Suprapubic skin (tissue), 4 donors: ENCODE data around the gene CTU2.

Experiments used
- EP300 ChIP-seq: sonication (generic); formaldehyde crosslinking; IDR thresholded peaks from one replicate; pipeline ENCODE4 v1.6.1; 2017; ENCODE audit warnings: antibody characterized with exemption
- POLR2A ChIP-seq, 2 donors: fragments of 450-650 bp; IDR thresholded peaks; one replicate each; pipeline ENCODE4 v1.6.1; 2017; ENCODE audit warnings: antibody characterized with exemption in 2 of 2, mild to moderate bottlenecking in 2 of 2, moderate library complexity in 2 of 2
- POLR2AphosphoS5 ChIP-seq, 3 donors: sonication (generic); formaldehyde crosslinking; IDR thresholded peaks; one replicate each; pipeline ENCODE4 v1.6.1; 2017; ENCODE audit warnings: antibody characterized with exemption in 3 of 3
- TF ChIP-seq, protein P1 (sequence below), 2 donors: fragments of 200-600 bp in 1 of 2; fragments of 450-650 bp in 1 of 2; sonication (generic) in 1 of 2; IDR thresholded peaks; one replicate each; pipeline ENCODE4 v1.5.1; 2016 to 2019; ENCODE audit warnings: antibody characterized with exemption in 2 of 2, mild to moderate bottlenecking in 1 of 2, moderate library complexity in 1 of 2

DNA sequence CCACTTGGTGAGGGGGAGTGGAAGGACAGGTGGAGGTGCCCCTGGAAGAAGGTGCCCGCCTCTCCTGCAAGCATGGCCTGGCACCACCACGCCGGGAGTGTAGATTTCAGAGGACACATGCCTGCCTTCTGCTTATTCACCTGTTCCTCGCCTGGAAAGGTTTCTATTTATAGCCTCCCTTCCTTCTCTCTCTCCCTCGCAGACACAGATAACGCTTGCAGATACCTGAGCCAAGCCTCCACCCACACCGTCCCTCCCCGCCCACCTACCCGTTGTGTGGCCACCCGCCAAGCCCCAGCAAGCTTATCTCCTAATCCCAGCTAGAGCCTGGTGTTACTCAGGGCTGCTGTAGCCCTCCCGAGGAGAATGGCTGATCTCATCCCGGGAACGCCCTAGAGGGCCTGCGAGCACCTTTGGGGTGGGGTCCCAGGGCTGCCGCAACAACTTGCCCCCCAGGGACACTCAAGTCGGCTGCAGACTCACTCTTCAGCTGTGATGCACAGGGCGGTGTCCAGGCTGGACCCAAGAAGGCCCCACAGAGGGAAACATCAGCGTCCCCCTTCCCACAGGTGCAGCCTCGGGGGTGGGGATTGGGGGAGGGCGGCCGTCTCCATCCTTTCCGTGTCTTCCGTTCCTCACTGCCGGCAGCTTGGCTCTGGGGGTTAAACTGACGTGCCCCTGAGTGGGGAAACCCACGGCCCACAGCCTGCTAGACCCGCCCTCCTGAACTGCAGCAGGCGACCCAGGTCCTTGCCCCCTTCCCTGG lies 18.1 kb upstream of the CTU2 start:
- TF ChIP-seq, protein P1, sequence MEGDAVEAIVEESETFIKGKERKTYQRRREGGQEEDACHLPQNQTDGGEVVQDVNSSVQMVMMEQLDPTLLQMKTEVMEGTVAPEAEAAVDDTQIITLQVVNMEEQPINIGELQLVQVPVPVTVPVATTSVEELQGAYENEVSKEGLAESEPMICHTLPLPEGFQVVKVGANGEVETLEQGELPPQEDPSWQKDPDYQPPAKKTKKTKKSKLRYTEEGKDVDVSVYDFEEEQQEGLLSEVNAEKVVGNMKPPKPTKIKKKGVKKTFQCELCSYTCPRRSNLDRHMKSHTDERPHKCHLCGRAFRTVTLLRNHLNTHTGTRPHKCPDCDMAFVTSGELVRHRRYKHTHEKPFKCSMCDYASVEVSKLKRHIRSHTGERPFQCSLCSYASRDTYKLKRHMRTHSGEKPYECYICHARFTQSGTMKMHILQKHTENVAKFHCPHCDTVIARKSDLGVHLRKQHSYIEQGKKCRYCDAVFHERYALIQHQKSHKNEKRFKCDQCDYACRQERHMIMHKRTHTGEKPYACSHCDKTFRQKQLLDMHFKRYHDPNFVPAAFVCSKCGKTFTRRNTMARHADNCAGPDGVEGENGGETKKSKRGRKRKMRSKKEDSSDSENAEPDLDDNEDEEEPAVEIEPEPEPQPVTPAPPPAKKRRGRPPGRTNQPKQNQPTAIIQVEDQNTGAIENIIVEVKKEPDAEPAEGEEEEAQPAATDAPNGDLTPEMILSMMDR (IDR thresholded peaks at IDR 0.05), result no peak
- TF ChIP-seq POLR2AphosphoS5 (IDR thresholded peaks at IDR 0.05) (no peak), POLR2A (IDR thresholded peaks at IDR 0.05) (no peak), EP300 (no peak)
